Neural progenitor cell (in vitro differentiated cells): ENCODE results near the gene SCARF2. TPM values are rescaled to one million over a fixed set of nuclear protein-coding genes. Genes with fewer than 3 reads are reported as not detected.

Experiments
- DNase-seq: peaks from one replicate; pipeline ENCODE4 v3.0.0-alpha.2; 2016; ENCODE audit warnings: low spot score
- H2AFZ ChIP-seq: fragments of 200-600 bp; sonication (generic); replicated peaks from 2 replicates; pipeline ENCODE4 v1.6.1; 2016; ENCODE audit warnings: antibody characterized with exemption
- H3F3A ChIP-seq: fragments of 200-600 bp; sonication (generic); 2 replicates; pipeline ENCODE4 v1.6.1; 2016; ENCODE audit warnings: antibody characterized with exemption, low read depth
- H3K27ac ChIP-seq: fragments of 200-600 bp; sonication (generic); 2 replicates; pipeline ENCODE4 v1.5.1; 2016; ENCODE audit warnings: mild to moderate bottlenecking
- H3K27me3 ChIP-seq: fragments of 200-600 bp; sonication (generic); 2 replicates; pipeline ENCODE4 v1.6.1; 2016; ENCODE audit warnings: mild to moderate bottlenecking, moderate library complexity
- H3K36me3 ChIP-seq: fragments of 200-600 bp; sonication (generic); 2 replicates; pipeline ENCODE4 v1.5.1; 2016
- H3K4me1 ChIP-seq: fragments of 200-600 bp; sonication (generic); 2 replicates; pipeline ENCODE4 v1.6.1; 2016; ENCODE audit warnings: mixed run types
- H3K4me2 ChIP-seq: fragments of 200-600 bp; sonication (generic); 2 replicates; pipeline ENCODE4 v1.6.1; 2016
- H3K4me3 ChIP-seq: fragments of 200-600 bp; sonication (generic); 2 replicates; pipeline ENCODE4 v1.5.1; 2016
- H3K79me2 ChIP-seq: fragments of 200-600 bp; sonication (generic); 2 replicates; pipeline ENCODE4 v1.6.1; 2016; ENCODE audit warnings: low read depth
- H3K9ac ChIP-seq: fragments of 200-600 bp; sonication (generic); 2 replicates; pipeline ENCODE4 v1.6.1; 2016
- H3K9me3 ChIP-seq: fragments of 200-600 bp; sonication (generic); 2 replicates; pipeline ENCODE4 v1.5.1; 2016; ENCODE audit warnings: low read depth
- H4K20me1 ChIP-seq: fragments of 200-600 bp; sonication (generic); 2 replicates; pipeline ENCODE4 v1.6.1; 2016; ENCODE audit warnings: low read depth
- H3K27ac Mint-ChIP-seq: 3 replicates; pipeline ENCODE4 v1.8.0; 2021; ENCODE audit warnings: mixed read lengths
- H3K27me3 Mint-ChIP-seq: 2 replicates; pipeline ENCODE4 v1.8.0; 2022; ENCODE audit warnings: low read depth, mild to moderate bottlenecking, inconsistent platforms, moderate library complexity, mixed read lengths; ENCODE audit not compliant: insufficient read depth
- H3K36me3 Mint-ChIP-seq: 3 replicates; pipeline ENCODE4 v1.8.0; 2021; ENCODE audit warnings: mixed read lengths
- H3K4me1 Mint-ChIP-seq: 3 replicates; pipeline ENCODE4 v1.8.0; 2021; ENCODE audit warnings: mixed read lengths
- H3K4me3 Mint-ChIP-seq: 3 replicates; pipeline ENCODE4 v1.8.0; 2021; ENCODE audit warnings: mild to moderate bottlenecking, moderate library complexity, mixed read lengths
- H3K9me3 Mint-ChIP-seq: 3 replicates; pipeline ENCODE4 v1.8.0; 2020; ENCODE audit warnings: mixed read lengths
- EZH2 ChIP-seq: fragments of 200-600 bp; sonication (generic); IDR thresholded peaks from 2 replicates; pipeline ENCODE4 v1.6.1; 2017; ENCODE audit warnings: antibody characterized with exemption, mild to moderate bottlenecking, moderate library complexity
- EZH2phosphoT487 ChIP-seq: fragments of 200-600 bp; sonication (generic); IDR thresholded peaks from 2 replicates; pipeline ENCODE4 v1.6.1; 2017; ENCODE audit warnings: antibody characterized with exemption
- total RNA-seq: library from RNA; depleted of rRNA; stranded (reverse); fragments of >200 nt; gene quantifications from 2 replicates; pipeline ENCODE4 v1.2.3, GENCODE V29; 2015; ENCODE audit warnings: low replicate concordance
- TF ChIP-seq, protein P1 (sequence below): fragments of 200-600 bp; sonication (generic); IDR thresholded peaks from 2 replicates; pipeline ENCODE4 v1.5.1; 2017; ENCODE audit warnings: antibody characterized with exemption, mild to moderate bottlenecking

The SCARF2 gene
- total RNA-seq, 1 donor from 2014 or later = 0.22 TPM

DNA sequence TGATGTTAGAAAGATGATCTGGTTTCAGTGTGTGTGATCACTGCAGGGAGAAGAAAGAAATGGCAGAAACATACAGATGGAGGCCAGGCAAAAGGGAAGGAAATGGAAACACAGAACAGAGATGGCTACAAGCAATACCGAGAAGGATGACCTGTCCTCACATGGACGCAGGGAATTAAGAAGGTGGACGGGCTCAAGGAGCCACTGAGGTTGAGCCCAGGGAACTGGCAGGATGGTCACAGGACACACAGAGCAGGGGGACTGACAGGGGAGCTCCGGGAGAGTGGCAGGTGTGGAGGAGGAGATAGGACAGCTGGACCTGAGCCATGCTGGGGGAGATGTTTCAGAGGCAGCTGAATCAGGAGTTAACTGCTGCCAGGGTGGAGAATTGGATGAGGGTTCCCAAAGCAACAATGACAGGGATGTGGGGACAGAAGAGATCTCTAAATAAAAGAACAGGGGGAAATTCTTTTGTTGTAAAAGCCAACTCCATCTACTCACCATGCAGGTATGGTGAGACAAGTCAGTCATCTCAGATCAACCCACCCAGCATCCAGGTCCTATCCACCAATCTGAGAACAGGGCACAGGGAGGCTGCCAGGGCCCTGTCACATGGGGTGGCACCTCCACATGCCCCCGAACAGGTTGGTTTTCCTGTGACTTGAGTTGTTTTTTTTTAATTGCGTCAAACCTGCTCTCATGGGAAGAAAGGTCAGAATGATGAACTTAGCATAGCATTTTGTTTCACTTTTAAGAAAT is 31.7 kb upstream of the SCARF2 start:
- H3K27me3 Mint-ChIP-seq = no peaks in the 10 kb centered on the region
- no peak overlapping the region for H2AFZ ChIP-seq
- no peak overlapping the region for H3K4me3 Mint-ChIP-seq
- no peak overlapping the region for H3K27ac ChIP-seq
- no peaks in the 10 kb centered on the region for H3F3A ChIP-seq
- H4K20me1 ChIP-seq = no peaks in the 10 kb centered on the region
- H3K4me1 ChIP-seq = no peaks in the 10 kb centered on the region
- no peaks in the 10 kb centered on the region for H3K9me3 ChIP-seq
- H3K36me3 Mint-ChIP-seq = peaks cover 24% of the 10 kb centered on the region
- H3K9me3 Mint-ChIP-seq = no peaks in the 10 kb centered on the region
- no peaks in the 10 kb centered on the region for H3K27me3 ChIP-seq
- H3K4me3 ChIP-seq = no peak overlapping the region
- no peaks in the 10 kb centered on the region for H3K4me1 Mint-ChIP-seq
- H3K4me2 ChIP-seq = no peak overlapping the region
- TF ChIP-seq, protein P1, sequence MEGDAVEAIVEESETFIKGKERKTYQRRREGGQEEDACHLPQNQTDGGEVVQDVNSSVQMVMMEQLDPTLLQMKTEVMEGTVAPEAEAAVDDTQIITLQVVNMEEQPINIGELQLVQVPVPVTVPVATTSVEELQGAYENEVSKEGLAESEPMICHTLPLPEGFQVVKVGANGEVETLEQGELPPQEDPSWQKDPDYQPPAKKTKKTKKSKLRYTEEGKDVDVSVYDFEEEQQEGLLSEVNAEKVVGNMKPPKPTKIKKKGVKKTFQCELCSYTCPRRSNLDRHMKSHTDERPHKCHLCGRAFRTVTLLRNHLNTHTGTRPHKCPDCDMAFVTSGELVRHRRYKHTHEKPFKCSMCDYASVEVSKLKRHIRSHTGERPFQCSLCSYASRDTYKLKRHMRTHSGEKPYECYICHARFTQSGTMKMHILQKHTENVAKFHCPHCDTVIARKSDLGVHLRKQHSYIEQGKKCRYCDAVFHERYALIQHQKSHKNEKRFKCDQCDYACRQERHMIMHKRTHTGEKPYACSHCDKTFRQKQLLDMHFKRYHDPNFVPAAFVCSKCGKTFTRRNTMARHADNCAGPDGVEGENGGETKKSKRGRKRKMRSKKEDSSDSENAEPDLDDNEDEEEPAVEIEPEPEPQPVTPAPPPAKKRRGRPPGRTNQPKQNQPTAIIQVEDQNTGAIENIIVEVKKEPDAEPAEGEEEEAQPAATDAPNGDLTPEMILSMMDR = no peak
- TF ChIP-seq EZH2 (no peak), EZH2phosphoT487 (no peak)
- DNase-seq = no peak
- no peaks in the 10 kb centered on the region for H3K36me3 ChIP-seq
- H3K27ac Mint-ChIP-seq = no peak overlapping the region
- no peaks in the 10 kb centered on the region for H3K79me2 ChIP-seq
- H3K9ac ChIP-seq = no peak overlapping the region

DNA sequence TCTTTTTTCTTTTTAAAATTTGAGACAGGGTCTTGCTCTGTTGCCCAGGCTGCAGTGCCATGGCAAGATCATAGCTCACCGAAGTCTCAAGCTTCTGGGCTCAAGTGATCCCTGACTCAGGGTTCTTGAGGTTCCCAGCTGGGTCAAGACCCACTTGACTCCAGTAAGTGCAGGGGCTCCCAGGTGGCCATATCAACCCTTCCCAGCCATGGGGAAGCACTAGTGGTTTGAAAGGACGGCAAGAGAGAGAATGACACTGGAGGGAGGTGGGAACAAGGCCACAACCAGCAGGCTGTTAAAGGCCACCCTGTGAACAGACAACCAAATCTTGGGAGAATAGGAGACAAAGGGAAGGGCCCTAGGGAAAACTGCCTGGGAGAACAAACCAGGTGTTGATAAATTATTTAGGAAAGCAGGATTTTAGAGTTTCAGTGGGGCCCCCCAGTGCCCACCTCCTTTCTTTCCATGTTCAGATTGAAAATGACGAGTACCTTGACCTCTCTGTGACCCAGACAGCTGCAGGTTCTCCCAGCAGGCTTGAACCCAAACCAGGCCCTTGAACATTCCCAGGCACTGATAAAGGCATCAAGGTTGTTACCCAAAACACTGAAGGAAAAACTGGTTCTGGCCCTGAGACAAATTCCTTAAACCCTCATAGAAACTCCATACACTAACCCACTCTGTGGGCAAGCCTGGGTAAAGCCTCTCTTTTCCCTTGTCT is 29.2 kb upstream of the SCARF2 start:
- Mint-ChIP-seq H3K27ac (no peak overlapping the region), H3K4me3 (no peak overlapping the region), H3K36me3 (peaks cover 27% of the 10 kb centered on the region), H3K4me1 (no peaks in the 10 kb centered on the region), H3K27me3 (no peaks in the 10 kb centered on the region), H3K9me3 (no peaks in the 10 kb centered on the region)
- Histone ChIP-seq H3K27ac (no peak overlapping the region), H3K4me2 (no peak overlapping the region), H4K20me1 (no peaks in the 10 kb centered on the region), H3K27me3 (no peaks in the 10 kb centered on the region), H3K4me3 (no peak overlapping the region), H2AFZ (no peak overlapping the region), H3K79me2 (no peaks in the 10 kb centered on the region), H3F3A (no peaks in the 10 kb centered on the region), H3K9me3 (no peaks in the 10 kb centered on the region), H3K9ac (no peak overlapping the region), H3K36me3 (no peaks in the 10 kb centered on the region), H3K4me1 (no peaks in the 10 kb centered on the region)
- no peak for DNase-seq
- TF ChIP-seq EZH2phosphoT487 (no peak), EZH2 (no peak)
- TF ChIP-seq, protein P1 = no peak

DNA sequence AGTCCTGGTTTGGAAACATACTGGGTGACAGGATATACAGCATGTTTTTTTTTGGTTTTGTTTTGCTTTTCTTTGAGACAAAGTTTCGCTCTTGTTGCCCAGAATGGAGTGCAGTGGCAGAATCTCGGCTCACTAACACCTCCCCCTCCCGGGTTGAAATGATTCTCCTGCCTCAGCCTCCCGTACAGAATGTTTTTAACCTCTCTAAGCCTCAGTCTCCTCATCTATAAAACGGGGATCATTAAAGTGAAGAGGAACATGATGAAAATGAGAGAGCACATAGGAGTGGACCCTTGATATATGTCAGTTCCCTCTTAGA is 28.1 kb upstream of the SCARF2 start:
- Histone ChIP-seq H2AFZ (no peak overlapping the region), H3F3A (no peaks in the 10 kb centered on the region), H3K9me3 (no peaks in the 10 kb centered on the region), H3K79me2 (no peaks in the 10 kb centered on the region), H3K4me3 (no peak overlapping the region), H4K20me1 (no peaks in the 10 kb centered on the region), H3K27me3 (no peaks in the 10 kb centered on the region), H3K9ac (no peak overlapping the region), H3K36me3 (no peaks in the 10 kb centered on the region), H3K27ac (no peak overlapping the region), H3K4me1 (no peaks in the 10 kb centered on the region), H3K4me2 (no peak overlapping the region)
- no peak for DNase-seq
- Mint-ChIP-seq H3K4me3 (no peak overlapping the region), H3K27me3 (peaks cover 4% of the 10 kb centered on the region), H3K27ac (no peak overlapping the region), H3K36me3 (peaks cover 25% of the 10 kb centered on the region), H3K9me3 (no peaks in the 10 kb centered on the region), H3K4me1 (peaks cover 3% of the 10 kb centered on the region)
- TF ChIP-seq, protein P1 = no peak
- TF ChIP-seq EZH2 = no peak
- no peak for TF ChIP-seq EZH2phosphoT487
